ENCODE results near the gene BCAS4. TPM values are rescaled to one million over a fixed set of nuclear protein-coding genes. Genes with fewer than 3 reads are reported as not detected.

BCAS4 gene
- total RNA-seq, 1 experiment from 2014 or later: 34.8 TPM

DNA sequence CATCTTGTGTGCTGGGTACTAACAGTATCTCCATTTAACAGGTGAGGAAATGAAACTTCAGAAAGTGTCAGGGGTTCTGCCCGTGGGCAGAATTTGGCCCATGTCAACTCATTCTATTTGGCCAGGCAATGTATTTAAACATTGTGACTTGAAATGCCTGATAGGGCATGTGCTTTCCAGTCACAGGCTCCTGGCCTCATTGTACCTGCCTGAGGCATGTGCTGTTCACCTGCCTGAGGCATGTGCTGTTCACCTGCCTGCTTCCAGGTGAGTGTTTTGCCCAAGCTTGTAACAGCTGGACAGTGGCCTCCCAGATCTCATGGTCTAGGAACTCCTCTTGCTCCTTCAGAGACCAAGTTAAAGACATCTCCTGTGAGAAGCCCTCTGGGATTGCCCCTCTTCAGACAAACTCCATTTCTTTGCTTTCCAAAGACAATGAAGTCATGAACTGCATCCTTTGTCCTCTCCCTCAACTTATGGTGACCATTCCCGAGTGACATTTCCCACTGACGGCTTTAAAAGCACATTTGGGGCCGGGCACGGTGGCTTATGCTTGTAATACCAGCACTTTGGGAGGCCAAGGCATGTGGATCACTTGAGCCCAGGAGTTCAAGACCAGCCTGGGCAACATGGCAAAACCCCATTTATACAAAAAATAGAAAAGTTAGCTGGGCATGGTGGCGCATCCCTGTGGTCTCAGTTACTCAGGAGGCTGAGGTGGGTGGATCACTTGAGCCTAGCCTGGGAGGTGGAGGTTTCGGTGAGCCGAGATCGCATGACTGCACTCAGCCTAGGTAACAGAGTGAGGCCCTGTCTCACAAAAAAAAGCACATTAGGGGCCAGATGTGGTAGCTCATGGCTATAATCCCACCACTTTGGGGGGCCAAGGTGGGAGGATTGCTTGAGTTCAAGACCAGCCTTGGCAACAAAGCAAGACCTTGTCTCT lies 48.7 kb downstream of the BCAS4 start:
- Histone ChIP-seq H3K36me3 (ENCODE audit: control insufficient read depth, insufficient read depth, low read length) (no peaks in the 10 kb centered on the region), H3K4me1 (ENCODE audit: control insufficient read depth, insufficient read depth, low read length) (peaks cover 22% of the 10 kb centered on the region), H3K9me3 (ENCODE audit: control insufficient read depth, insufficient read depth, low read depth, low read length) (no peaks in the 10 kb centered on the region), H3K27ac (ENCODE audit: low read length) (no peak overlapping the region), H3K27me3 (ENCODE audit: control insufficient read depth, insufficient read depth, low read length) (no peaks in the 10 kb centered on the region), H3K4me3 (ENCODE audit: low read depth in 2 of 2, low read length in 2 of 2) (no peak overlapping the region)
- ChIA-PET POLR2A (no interaction called here), CTCF (no interaction called here)
- intact Hi-C loops (cut with micrococcal nuclease; ENCODE audit: unreplicated experiment) (no loop called here), in situ Hi-C loops (cut with HindIII; ENCODE audit: low pct_unique_long_range_greater_than_20kb, low sequenced_read_pairs) (no loop called here)
- TF ChIP-seq, protein P1, sequence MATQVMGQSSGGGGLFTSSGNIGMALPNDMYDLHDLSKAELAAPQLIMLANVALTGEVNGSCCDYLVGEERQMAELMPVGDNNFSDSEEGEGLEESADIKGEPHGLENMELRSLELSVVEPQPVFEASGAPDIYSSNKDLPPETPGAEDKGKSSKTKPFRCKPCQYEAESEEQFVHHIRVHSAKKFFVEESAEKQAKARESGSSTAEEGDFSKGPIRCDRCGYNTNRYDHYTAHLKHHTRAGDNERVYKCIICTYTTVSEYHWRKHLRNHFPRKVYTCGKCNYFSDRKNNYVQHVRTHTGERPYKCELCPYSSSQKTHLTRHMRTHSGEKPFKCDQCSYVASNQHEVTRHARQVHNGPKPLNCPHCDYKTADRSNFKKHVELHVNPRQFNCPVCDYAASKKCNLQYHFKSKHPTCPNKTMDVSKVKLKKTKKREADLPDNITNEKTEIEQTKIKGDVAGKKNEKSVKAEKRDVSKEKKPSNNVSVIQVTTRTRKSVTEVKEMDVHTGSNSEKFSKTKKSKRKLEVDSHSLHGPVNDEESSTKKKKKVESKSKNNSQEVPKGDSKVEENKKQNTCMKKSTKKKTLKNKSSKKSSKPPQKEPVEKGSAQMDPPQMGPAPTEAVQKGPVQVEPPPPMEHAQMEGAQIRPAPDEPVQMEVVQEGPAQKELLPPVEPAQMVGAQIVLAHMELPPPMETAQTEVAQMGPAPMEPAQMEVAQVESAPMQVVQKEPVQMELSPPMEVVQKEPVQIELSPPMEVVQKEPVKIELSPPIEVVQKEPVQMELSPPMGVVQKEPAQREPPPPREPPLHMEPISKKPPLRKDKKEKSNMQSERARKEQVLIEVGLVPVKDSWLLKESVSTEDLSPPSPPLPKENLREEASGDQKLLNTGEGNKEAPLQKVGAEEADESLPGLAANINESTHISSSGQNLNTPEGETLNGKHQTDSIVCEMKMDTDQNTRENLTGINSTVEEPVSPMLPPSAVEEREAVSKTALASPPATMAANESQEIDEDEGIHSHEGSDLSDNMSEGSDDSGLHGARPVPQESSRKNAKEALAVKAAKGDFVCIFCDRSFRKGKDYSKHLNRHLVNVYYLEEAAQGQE (IDR thresholded peaks at IDR 0.05; ENCODE audit: insufficient read depth in 1 of 2, low read depth in 2 of 2, low read length in 1 of 2): no peak
- TF ChIP-seq POLR2AphosphoS5 (IDR thresholded peaks at IDR 0.05; ENCODE audit: low read depth, low read length) (no peak), CTCF (IDR thresholded peaks at IDR 0.05) (no peak), SIN3A (IDR thresholded peaks at IDR 0.05; ENCODE audit: borderline replicate concordance, insufficient read depth, low read depth, low read length) (no peak), TCF7L2 (IDR thresholded peaks at IDR 0.05; ENCODE audit: low read depth, low read length) (no peak)
- BruUV-seq (replicated peaks): no TSS peak
- ATAC-seq (no peak), DNase-seq (ENCODE audit: low read depth, low spot score) (no peak)

- CTCF ChIA-PET: no interaction called here
- DNase-seq (ENCODE audit: low read depth, low spot score) (no peak), ATAC-seq (peak; percentile 88)
- in situ Hi-C loops (cut with HindIII; ENCODE audit: low pct_unique_long_range_greater_than_20kb, low sequenced_read_pairs): no loop called here
- TF ChIP-seq, protein P1 (IDR thresholded peaks at IDR 0.05; ENCODE audit: insufficient read depth in 1 of 2, low read depth in 2 of 2, low read length in 1 of 2): no peak
- TF ChIP-seq POLR2AphosphoS5 (IDR thresholded peaks at IDR 0.05; ENCODE audit: low read depth, low read length) (peak; percentile 36; the same call in 1 of the 2 replicates), SIN3A (IDR thresholded peaks at IDR 0.05; ENCODE audit: borderline replicate concordance, insufficient read depth, low read depth, low read length) (no peak), CTCF (IDR thresholded peaks at IDR 0.05) (no peak), TCF7L2 (IDR thresholded peaks at IDR 0.05; ENCODE audit: low read depth, low read length) (no peak)
- peaks cover 30% of the 10 kb centered on the region for H3K4me1 ChIP-seq (ENCODE audit: control insufficient read depth, insufficient read depth, low read length)
- POLR2A ChIA-PET: no interaction called here
- H3K27ac ChIP-seq (ENCODE audit: low read length): peak overlapping the region; percentile 36; the same call in 1 of the 2 replicates
- no peaks in the 10 kb centered on the region for H3K9me3 ChIP-seq (ENCODE audit: control insufficient read depth, insufficient read depth, low read depth, low read length)
- no peaks in the 10 kb centered on the region for H3K36me3 ChIP-seq (ENCODE audit: control insufficient read depth, insufficient read depth, low read length)
- H3K27me3 ChIP-seq (ENCODE audit: control insufficient read depth, insufficient read depth, low read length): no peaks in the 10 kb centered on the region
- no TSS peak for BruUV-seq (replicated peaks)
- intact Hi-C loops (cut with micrococcal nuclease; ENCODE audit: unreplicated experiment): no loop called here
- H3K4me3 ChIP-seq (ENCODE audit: low read depth in 2 of 2, low read length in 2 of 2): no peak overlapping the region
Observed at GRCh38 chr20:50844430-50845100, 49.7 kb downstream of the BCAS4 start.

All from Panc1 (cell line).